ENCODE data around the gene ACTN1.

DNA sequence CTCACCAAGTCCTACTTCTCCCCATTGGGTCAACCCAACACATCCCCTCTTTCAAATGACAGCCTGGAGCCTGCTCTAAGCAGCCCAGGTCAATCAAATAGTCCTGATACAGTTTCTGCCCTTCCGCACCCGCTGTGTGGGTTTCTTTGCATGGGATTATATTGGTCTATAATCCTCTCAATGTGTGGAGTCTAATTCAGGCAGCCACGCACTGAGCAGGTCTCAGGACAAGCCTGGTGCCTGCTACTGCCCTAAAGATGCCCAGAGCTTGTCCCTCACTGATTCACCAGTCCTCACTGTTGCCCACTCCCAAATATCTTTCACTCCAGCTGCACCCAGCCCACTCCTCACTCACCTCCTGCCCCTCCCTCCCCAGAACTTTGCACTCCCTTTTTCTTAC lies 16.4 kb downstream of the ACTN1 start:
- TF ChIP-seq JUND (IDR thresholded peaks at IDR 0.05) (no peak), FOXM1 (IDR thresholded peaks at IDR 0.05; ENCODE audit: low read depth) (no peak), SIN3A (IDR thresholded peaks at IDR 0.05; ENCODE audit: borderline replicate concordance, low read depth, low read length) (no peak), EP300 (IDR thresholded peaks at IDR 0.05; ENCODE audit: borderline replicate concordance in 1 of 2, low read depth in 1 of 2, low read length in 1 of 2) (no peak), SMC3 (IDR thresholded peaks at IDR 0.05; ENCODE audit: low read depth, low read length) (no peak), POLR2AphosphoS5 (IDR thresholded peaks at IDR 0.05; ENCODE audit: low read depth, low read length) (no peak), CHD2 (IDR thresholded peaks at IDR 0.05; ENCODE audit: low read length, partially characterized antibody) (no peak)
- TF ChIP-seq, protein P1, sequence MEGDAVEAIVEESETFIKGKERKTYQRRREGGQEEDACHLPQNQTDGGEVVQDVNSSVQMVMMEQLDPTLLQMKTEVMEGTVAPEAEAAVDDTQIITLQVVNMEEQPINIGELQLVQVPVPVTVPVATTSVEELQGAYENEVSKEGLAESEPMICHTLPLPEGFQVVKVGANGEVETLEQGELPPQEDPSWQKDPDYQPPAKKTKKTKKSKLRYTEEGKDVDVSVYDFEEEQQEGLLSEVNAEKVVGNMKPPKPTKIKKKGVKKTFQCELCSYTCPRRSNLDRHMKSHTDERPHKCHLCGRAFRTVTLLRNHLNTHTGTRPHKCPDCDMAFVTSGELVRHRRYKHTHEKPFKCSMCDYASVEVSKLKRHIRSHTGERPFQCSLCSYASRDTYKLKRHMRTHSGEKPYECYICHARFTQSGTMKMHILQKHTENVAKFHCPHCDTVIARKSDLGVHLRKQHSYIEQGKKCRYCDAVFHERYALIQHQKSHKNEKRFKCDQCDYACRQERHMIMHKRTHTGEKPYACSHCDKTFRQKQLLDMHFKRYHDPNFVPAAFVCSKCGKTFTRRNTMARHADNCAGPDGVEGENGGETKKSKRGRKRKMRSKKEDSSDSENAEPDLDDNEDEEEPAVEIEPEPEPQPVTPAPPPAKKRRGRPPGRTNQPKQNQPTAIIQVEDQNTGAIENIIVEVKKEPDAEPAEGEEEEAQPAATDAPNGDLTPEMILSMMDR (IDR thresholded peaks at IDR 0.05) = no peak
- TF ChIP-seq, protein P2, sequence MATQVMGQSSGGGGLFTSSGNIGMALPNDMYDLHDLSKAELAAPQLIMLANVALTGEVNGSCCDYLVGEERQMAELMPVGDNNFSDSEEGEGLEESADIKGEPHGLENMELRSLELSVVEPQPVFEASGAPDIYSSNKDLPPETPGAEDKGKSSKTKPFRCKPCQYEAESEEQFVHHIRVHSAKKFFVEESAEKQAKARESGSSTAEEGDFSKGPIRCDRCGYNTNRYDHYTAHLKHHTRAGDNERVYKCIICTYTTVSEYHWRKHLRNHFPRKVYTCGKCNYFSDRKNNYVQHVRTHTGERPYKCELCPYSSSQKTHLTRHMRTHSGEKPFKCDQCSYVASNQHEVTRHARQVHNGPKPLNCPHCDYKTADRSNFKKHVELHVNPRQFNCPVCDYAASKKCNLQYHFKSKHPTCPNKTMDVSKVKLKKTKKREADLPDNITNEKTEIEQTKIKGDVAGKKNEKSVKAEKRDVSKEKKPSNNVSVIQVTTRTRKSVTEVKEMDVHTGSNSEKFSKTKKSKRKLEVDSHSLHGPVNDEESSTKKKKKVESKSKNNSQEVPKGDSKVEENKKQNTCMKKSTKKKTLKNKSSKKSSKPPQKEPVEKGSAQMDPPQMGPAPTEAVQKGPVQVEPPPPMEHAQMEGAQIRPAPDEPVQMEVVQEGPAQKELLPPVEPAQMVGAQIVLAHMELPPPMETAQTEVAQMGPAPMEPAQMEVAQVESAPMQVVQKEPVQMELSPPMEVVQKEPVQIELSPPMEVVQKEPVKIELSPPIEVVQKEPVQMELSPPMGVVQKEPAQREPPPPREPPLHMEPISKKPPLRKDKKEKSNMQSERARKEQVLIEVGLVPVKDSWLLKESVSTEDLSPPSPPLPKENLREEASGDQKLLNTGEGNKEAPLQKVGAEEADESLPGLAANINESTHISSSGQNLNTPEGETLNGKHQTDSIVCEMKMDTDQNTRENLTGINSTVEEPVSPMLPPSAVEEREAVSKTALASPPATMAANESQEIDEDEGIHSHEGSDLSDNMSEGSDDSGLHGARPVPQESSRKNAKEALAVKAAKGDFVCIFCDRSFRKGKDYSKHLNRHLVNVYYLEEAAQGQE (IDR thresholded peaks at IDR 0.05; ENCODE audit: low read depth, low read length) = no peak
- TF ChIP-seq, protein P3, sequence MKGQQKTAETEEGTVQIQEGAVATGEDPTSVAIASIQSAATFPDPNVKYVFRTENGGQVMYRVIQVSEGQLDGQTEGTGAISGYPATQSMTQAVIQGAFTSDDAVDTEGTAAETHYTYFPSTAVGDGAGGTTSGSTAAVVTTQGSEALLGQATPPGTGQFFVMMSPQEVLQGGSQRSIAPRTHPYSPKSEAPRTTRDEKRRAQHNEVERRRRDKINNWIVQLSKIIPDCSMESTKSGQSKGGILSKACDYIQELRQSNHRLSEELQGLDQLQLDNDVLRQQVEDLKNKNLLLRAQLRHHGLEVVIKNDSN (IDR thresholded peaks at IDR 0.05; ENCODE audit: borderline replicate concordance, low read depth) = no peak
- TF ChIP-seq, protein P4, sequence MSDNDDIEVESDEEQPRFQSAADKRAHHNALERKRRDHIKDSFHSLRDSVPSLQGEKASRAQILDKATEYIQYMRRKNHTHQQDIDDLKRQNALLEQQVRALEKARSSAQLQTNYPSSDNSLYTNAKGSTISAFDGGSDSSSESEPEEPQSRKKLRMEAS (IDR thresholded peaks at IDR 0.05; ENCODE audit: low read depth) = no peak
